GM12891 (cell line): Measurements from ENCODE around the gene MAN2A2.

Experiments used
- POLR2A ChIP-seq: IDR thresholded peaks from 2 replicates; pipeline ENCODE4 v1.6.1; 2011; ENCODE audit warnings: low read depth, low read length, control low read depth
- POLR2AphosphoS5 ChIP-seq: IDR thresholded peaks from 2 replicates; pipeline ENCODE4 v1.6.1; 2011; ENCODE audit warnings: low read depth, low read length, control low read depth
- SPI1 ChIP-seq: IDR thresholded peaks from 2 replicates; pipeline ENCODE4 v1.6.1; 2011; ENCODE audit warnings: low read depth, low read length, control low read depth
- TAF1 ChIP-seq: IDR thresholded peaks from 2 replicates; pipeline ENCODE4 v1.6.1; 2011; ENCODE audit warnings: low read depth, low read length, control low read depth

DNA sequence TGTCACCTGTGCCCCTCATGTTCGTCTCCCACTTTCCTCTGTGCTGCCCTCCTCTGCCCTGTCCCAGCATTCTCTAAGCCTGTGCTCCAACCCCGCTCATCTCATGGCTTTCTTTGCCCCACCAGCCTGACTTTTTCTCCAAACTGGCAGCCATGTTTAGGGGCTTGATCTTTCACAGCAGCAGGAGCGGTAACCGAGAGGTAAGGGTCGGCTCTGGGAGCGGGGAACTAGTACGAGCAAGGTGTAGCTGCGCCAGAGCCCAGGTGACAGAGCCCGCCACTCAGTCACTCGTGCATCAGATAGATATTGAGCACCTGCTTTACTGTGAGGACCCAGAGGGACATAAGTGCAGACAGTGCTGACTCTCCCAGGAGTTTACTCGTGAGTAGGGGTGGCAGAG, 13.4 kb downstream of the MAN2A2 start:
- TF ChIP-seq POLR2AphosphoS5 (no peak), TAF1 (no peak), POLR2A (no peak), SPI1 (no peak)
